ENCODE measurements around the gene SLC25A19. TPM values are rescaled to one million over a fixed set of nuclear protein-coding genes. Genes with fewer than 3 reads are reported as not detected.

The SLC25A19 gene
- total and polyA plus RNA-seq, 2 experiments from 2014 or later: 6.2 to 6.7 TPM

DNA sequence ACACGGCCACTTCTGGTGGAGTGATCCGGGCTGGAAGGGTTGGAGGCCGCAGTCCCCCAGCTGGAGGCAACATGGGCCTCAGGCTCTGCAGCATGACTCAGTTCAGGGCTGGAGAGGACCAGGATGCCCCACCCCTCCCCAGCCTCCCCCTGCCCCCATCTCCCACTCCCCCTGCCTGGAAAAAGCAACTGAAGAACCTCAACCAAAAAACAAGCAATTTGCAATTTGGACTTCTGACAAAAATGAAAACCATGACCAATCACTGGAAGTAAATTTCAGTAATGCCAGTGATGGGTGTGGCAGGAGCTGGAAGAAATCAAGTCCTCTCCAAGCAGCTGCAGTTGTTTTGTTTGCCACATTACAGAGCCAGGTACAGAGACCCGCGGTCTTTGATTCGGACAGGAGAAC, 11.6 kb downstream of the SLC25A19 start:
- TF ChIP-seq EZH2 (IDR thresholded peaks at IDR 0.05; ENCODE audit: insufficient read depth, poor library complexity, severe bottlenecking): no peak
- TF ChIP-seq EZH2phosphoT487 (IDR thresholded peaks at IDR 0.05; ENCODE audit: insufficient read depth, low read depth): no peak
- Histone ChIP-seq H3K4me1 (ENCODE audit: insufficient read depth) (peaks cover 26% of the 10 kb centered on the region), H3K79me2 (ENCODE audit: insufficient read depth) (no peaks in the 10 kb centered on the region), H3K27ac (peak overlapping the region; percentile 11; the same call in 1 of the 2 replicates), H4K20me1 (ENCODE audit: insufficient read depth) (no peaks in the 10 kb centered on the region), H2AFZ (peak overlapping the region; percentile 54), H3K4me2 (ENCODE audit: unreplicated experiment) (peak overlapping the region; percentile 33), H3K27me3 (replicated peaks; ENCODE audit: insufficient read depth) (no peaks in the 10 kb centered on the region), H3K9me3 (ENCODE audit: low read depth) (no peaks in the 10 kb centered on the region), H3K9me2 (ENCODE audit: insufficient read depth) (no peaks in the 10 kb centered on the region), H3K4me3 (no peak overlapping the region), H3K9ac (no peak overlapping the region), H3K36me3 (ENCODE audit: low read depth) (no peaks in the 10 kb centered on the region; the same call in 1 of the 2 replicates), H3F3A (ENCODE audit: insufficient read depth) (no peaks in the 10 kb centered on the region; the same call in 1 of the 2 replicates)
- 14 to 43% methylated on average over 6 of the region's 6 CpGs for WGBS, 2 experiments (ENCODE audit: low coverage in 1 of 2, low lambda C conversion rate in 2 of 2, missing lambda C conversion rate in 2 of 2)
- in situ Hi-C loops (cut with MboI): no loop called here
- peak; percentile 70 for DNase-seq

DNA sequence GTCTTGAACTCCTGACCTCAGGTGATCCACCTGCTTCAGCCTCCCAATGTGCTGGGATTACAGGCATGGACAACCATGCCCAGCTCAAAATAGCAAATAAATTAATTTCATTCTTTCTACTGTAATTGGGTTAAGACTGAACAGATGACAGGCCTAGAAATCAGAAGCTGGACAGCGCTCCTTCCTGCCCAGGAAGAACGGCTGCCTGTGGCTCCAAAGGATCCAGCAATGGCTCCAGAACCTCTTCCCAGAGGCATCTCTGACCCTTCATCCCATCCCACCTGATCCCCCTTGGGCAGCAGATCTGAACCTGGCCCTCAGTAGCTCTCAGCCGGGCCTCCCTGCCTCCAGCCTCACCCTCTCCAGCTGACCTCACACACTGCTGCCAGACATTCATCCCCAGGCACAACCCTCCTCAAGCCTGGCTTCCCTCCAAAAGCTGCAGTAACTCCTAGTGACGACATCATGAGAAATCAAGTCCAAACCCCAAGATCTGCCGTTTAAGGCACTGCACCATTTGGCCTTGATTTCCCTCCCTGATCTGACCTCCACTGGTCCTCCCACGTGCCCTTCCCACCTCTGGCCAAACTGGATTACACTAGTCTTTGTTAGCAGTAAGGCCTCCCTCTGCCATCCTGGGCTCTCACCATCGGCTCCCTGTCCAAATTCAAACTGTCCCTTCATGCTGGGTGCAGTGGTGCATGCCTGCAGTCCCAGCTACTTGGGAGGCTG, 15.1 kb downstream of the SLC25A19 start:
- Histone ChIP-seq H3K4me2 (ENCODE audit: unreplicated experiment) (peak overlapping the region; percentile 14), H3K36me3 (ENCODE audit: low read depth) (no peaks in the 10 kb centered on the region), H3K4me1 (ENCODE audit: insufficient read depth) (peaks cover 40% of the 10 kb centered on the region), H3K79me2 (ENCODE audit: insufficient read depth) (no peaks in the 10 kb centered on the region), H3K27ac (peak overlapping the region; percentile 39), H3K9me3 (ENCODE audit: low read depth) (no peaks in the 10 kb centered on the region), H3K4me3 (no peak overlapping the region), H3F3A (ENCODE audit: insufficient read depth) (peaks cover 13% of the 10 kb centered on the region), H3K9me2 (ENCODE audit: insufficient read depth) (no peaks in the 10 kb centered on the region), H3K27me3 (replicated peaks; ENCODE audit: insufficient read depth) (no peaks in the 10 kb centered on the region), H4K20me1 (ENCODE audit: insufficient read depth) (no peaks in the 10 kb centered on the region), H3K9ac (no peak overlapping the region), H2AFZ (no peak overlapping the region)
- in situ Hi-C loops (cut with MboI): no loop called here
- DNase-seq: peak; percentile 88
- TF ChIP-seq EZH2 (IDR thresholded peaks at IDR 0.05; ENCODE audit: insufficient read depth, poor library complexity, severe bottlenecking): no peak
- no peak for TF ChIP-seq EZH2phosphoT487 (IDR thresholded peaks at IDR 0.05; ENCODE audit: insufficient read depth, low read depth)
- WGBS, 2 experiments (ENCODE audit: low coverage in 1 of 2, low lambda C conversion rate in 2 of 2, missing lambda C conversion rate in 2 of 2): 48% methylated on average over 7 of the region's 7 CpGs

DNA sequence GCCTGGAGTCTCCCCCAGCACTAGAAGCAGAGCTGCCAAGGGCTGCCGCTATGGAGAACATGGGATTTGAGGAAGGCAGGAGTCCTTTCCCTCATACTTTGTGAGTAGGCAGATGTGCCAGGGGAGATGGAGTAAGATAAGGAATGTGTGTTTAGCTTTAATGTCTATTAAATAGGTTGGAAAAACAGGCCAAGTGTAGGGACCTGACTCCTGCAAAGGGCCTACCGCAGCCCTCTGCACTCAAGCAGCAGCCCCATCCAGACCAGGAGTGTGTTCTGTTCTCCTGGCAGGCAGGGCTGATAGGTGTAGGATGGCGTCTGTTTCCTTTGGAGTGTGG, 16.4 kb downstream of the SLC25A19 start:
- peaks cover 34% of the 10 kb centered on the region for H3K4me1 ChIP-seq (ENCODE audit: insufficient read depth)
- DNase-seq: no peak
- H3K27ac ChIP-seq: peak overlapping the region; percentile 45
- H3K27me3 ChIP-seq (replicated peaks; ENCODE audit: insufficient read depth): no peaks in the 10 kb centered on the region
- no peaks in the 10 kb centered on the region for H3K79me2 ChIP-seq (ENCODE audit: insufficient read depth)
- no peak for TF ChIP-seq EZH2 (IDR thresholded peaks at IDR 0.05; ENCODE audit: insufficient read depth, poor library complexity, severe bottlenecking)
- no peak for TF ChIP-seq EZH2phosphoT487 (IDR thresholded peaks at IDR 0.05; ENCODE audit: insufficient read depth, low read depth)
- H3K4me3 ChIP-seq: no peak overlapping the region
- no peaks in the 10 kb centered on the region for H3K9me2 ChIP-seq (ENCODE audit: insufficient read depth)
- H3F3A ChIP-seq (ENCODE audit: insufficient read depth): peaks cover 13% of the 10 kb centered on the region
- H2AFZ ChIP-seq: no peak overlapping the region
- no peaks in the 10 kb centered on the region for H4K20me1 ChIP-seq (ENCODE audit: insufficient read depth)
- H3K9me3 ChIP-seq (ENCODE audit: low read depth): no peaks in the 10 kb centered on the region
- in situ Hi-C loops (cut with MboI): no loop called here
- H3K36me3 ChIP-seq (ENCODE audit: low read depth): no peaks in the 10 kb centered on the region
- WGBS, 2 experiments (ENCODE audit: low coverage in 1 of 2, low lambda C conversion rate in 2 of 2, missing lambda C conversion rate in 2 of 2): 42 to 55% methylated on average over 3 of the region's 3 CpGs
- H3K9ac ChIP-seq: no peak overlapping the region
- H3K4me2 ChIP-seq (ENCODE audit: unreplicated experiment): peak overlapping the region; percentile 7

DNA sequence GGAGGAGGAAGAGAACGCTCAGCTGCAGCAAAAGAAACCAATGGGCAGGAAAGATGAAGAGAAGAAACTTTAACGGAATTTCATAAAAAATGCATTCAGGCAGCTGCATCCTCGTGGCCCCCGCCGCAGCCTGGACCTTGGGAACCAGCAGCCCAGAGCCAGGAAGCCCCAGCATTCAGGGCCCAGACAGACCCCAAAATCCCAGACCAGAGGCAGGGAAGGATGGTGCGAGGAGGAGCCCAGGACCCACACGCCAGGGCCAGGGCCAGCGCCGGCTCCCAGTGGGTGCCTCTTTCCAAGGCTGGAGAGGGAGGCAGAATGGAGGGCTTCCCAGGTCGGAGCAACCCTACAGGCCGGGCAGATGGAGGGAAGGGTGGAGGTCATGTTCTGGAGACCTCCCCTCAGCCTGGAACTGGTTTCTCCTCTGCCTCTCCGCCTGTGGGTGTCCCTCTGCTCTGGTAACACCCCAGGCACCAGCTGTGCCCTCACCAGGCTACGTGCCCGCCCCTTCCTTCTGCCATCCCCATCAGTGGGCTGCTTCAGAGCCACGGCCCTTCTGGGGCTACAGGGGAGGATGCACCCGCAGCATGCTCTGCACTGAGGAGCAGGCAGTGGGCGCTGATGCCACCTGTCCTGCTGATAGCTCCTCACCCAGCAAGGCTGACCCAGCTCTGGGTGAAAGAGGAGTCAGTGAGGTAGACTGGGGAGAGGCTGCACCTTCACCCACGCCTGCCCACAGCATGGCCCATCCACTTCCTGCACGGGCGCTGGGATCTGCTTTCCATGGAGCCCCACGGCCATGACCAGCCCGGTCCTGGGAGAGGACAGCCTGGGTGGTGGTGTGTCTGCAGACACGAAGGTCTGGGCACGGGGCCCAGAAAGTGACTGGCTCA, 17.0 kb downstream of the SLC25A19 start:
- H3K9ac ChIP-seq: peak overlapping the region; percentile 75; the same call in 1 of the 2 replicates
- no peaks in the 10 kb centered on the region for H4K20me1 ChIP-seq (ENCODE audit: insufficient read depth)
- H3K4me1 ChIP-seq (ENCODE audit: insufficient read depth): peaks cover 29% of the 10 kb centered on the region
- TF ChIP-seq EZH2phosphoT487 (IDR thresholded peaks at IDR 0.05; ENCODE audit: insufficient read depth, low read depth) (no peak), EZH2 (IDR thresholded peaks at IDR 0.05; ENCODE audit: insufficient read depth, poor library complexity, severe bottlenecking) (no peak)
- no peaks in the 10 kb centered on the region for H3K27me3 ChIP-seq (replicated peaks; ENCODE audit: insufficient read depth)
- no peaks in the 10 kb centered on the region for H3K9me3 ChIP-seq (ENCODE audit: low read depth)
- no peaks in the 10 kb centered on the region for H3K9me2 ChIP-seq (ENCODE audit: insufficient read depth)
- 37 to 41% methylated on average over 24 of the region's 24 CpGs for whole genome bisulfite sequencing, 2 experiments (ENCODE audit: low coverage in 1 of 2, low lambda C conversion rate in 2 of 2, missing lambda C conversion rate in 2 of 2)
- H3F3A ChIP-seq (ENCODE audit: insufficient read depth): peaks cover 13% of the 10 kb centered on the region
- H3K4me2 ChIP-seq (ENCODE audit: unreplicated experiment): peak overlapping the region; percentile 51
- H2AFZ ChIP-seq: peak overlapping the region; percentile 88
- no peaks in the 10 kb centered on the region for H3K79me2 ChIP-seq (ENCODE audit: insufficient read depth)
- in situ Hi-C loops (cut with MboI): no loop called here
- H3K4me3 ChIP-seq: peak overlapping the region; percentile 93
- H3K36me3 ChIP-seq (ENCODE audit: low read depth): no peaks in the 10 kb centered on the region
- H3K27ac ChIP-seq: peak overlapping the region; percentile 45
- DNase-seq: peak; percentile 89
